Left hindlimb (tissue), 1 donor: ENCODE data around the gene SURF4.
"Not testable (repeated sequence)": the region's sequence is repeated elsewhere in the genome, so short reads cannot be mapped to it uniquely, and the experiment has no call there.

Experiments
- DNase-seq: peaks from one replicate; pipeline ENCODE4 v3.0.0-alpha.2; 2018

The SURF4 gene

GRCh38 chr9:133349965-133350616 lies 25.8 kb downstream of the SURF4 start:
- no peak for DNase-seq

DNA sequence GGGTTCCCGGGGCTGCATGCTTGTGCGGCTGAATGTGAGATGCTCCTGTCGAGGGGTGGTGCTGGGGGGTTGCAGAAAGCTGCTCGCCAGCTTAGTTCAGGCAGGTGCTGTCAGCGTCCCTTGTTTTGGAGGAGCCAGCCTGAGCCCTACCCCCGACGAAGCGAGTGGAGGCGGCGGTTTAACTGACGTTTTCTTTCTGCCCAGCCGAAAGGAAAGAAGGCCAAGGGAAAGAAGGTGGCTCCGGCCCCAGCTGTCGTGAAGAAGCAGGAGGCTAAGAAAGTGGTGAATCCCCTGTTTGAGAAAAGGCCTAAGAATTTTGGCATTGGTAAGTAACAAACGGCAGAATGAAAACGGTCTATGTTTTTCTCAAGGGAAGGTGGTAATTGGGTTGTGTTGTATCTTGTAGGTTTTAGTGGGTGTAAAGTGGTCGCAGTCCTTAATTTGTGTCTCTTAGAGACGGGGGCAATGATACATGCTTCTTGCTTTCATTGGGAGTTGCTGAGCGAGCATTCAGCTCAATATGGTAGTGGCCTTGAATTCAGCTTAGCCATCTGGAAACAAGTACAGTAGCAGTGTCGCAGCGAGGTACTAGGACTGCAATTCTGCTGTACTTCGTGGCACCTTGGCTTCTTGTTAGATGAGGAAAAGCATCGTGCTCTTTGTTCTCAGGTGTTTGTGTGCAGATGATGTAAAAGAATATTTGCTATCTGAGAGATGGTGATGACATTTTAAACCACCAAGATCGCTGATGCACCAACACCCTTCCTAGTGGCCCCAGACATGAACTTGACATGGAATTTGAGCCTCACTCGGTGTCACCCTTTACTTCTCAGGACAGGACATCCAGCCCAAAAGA lies 26.9 kb downstream of the SURF4 start:
- DNase-seq: no peak

- DNase-seq: peak; percentile 95
Measured at GRCh38 chr9:133347985-133348717, 27.7 kb downstream of the SURF4 start, which contains the start of the genes MED22 and RPL7A. MED22 (minus strand) TSS chr9:133348131; CDS start chr9:133346662, 1,469 bp downstream. RPL7A (plus strand) TSS chr9:133348218; CDS start chr9:133348244, 26 bp downstream.

DNA sequence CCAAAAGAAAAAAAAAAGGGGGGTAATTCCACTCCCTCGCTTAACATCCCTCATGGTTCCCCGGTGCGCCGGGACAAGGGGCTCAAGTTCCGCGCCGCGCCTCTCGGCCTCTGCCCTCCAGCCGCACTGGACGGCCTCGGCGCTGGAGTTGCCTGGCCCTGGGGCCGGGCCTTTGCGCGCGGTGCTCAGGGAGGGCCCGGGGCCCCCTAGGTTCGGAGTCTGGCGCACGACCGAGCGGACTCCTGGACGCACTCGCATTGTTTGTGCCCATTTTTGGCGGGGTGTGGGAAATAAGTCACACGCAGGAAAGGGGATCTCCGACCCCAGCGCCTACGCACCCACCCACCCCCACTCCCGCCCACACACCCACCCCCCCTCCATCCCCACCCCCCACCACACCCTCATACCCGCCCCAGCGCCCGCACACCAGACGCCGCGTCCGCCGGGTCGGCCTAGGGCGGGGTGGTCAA lies 28.3 kb downstream of the SURF4 start:
- no peak for DNase-seq

DNA sequence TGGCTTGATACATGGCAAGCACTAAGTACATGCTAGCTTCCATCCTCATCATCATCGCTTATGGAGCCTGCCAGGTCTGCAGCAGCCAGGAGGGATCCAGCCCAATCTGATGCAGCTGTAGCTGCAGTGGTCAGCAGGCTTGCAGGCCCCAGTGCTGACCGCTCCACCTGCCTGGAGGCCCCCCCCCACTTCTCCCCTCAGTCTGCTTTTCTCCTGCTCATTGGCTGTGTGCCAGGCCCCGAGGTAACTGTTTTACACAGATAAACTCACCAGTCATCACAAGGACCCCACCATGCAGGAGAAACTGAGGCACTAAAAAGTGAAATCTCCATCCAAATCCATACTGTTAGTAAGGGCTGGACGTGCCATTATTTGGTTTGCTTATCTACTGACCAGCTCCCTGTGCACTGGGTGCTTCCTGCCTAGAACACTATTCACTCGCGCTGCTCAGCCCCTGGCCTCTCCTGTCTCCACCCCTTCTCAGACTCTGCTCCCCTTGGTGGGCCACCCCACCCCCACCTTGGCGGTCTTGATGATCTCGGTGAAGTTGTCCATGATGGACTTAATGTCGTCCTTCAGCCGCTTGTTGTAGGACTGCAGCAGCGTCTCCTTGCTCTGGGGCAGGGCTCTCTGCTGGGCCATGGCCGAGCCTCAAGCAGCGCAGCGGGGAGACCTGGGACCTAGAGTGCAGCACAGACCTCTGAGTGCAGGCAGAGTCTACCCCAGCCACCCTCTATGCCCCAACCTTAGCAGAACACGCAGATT lies 29.7 kb downstream of the SURF4 start:
- DNase-seq: no peak

DNA sequence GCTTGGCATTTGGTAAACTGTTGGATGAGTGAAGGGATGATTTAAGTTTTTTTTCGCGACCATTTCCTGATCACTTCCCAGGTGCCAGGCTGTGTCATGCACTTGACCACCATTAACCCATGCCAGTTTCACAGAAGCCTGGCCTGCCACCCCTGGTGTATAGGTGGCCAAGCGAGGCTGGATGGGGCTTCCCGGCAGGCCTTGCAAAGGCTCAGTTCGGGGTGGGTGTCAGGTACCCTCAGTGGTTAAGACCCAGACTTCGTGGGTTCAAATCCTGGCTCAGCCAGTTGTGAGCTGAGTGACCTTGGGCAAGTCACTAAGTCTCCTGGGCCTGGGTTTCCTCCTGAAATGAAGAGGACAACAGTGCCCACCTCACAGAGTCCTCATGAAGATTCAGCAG lies 30.3 kb downstream of the SURF4 start:
- DNase-seq: no peak

DNA sequence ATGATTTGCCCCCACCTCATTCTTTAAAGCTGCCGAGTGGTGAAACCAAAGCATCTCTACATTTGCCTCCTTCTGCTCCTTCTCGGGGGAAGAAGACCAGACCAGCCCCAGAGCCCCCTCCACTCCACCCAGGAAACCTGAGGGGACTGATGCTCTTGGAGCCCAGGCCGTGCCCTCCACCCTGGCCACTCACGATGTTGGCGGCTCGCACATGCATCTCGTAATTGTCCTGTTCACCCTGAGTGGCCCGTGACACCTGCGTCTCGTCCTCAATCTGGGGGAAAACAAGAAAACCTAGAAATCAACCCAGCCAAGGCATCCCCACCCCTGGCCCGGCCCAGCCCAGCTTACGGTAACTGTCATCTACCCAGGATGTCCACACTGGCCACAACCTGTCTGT lies 30.9 kb downstream of the SURF4 start:
- no peak for DNase-seq

GRCh38 chr9:133344071-133344470 lies 31.8 kb downstream of the SURF4 start:
- DNase-seq: no peak

- DNase-seq: no peak
Measured at GRCh38 chr9:133342570-133342969, 33.3 kb downstream of the SURF4 start.

DNA sequence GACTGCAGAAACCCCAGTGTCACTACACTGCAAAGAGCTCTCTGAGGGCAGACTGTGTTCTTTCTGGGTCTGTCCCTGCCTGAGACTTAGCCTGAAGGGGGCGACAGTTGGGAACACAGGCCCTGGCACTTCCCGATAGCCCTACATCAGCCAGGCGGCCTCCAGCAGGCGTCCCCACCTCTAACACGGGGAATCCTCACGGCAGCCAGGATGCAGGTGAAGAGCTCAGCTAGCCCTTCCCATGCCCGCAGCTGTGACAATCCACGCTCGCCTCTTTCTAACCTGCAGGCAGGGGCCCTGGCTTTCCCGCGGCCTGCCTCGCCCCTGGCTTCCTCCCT lies 33.8 kb downstream of the SURF4 start:
- DNase-seq: no peak

DNA sequence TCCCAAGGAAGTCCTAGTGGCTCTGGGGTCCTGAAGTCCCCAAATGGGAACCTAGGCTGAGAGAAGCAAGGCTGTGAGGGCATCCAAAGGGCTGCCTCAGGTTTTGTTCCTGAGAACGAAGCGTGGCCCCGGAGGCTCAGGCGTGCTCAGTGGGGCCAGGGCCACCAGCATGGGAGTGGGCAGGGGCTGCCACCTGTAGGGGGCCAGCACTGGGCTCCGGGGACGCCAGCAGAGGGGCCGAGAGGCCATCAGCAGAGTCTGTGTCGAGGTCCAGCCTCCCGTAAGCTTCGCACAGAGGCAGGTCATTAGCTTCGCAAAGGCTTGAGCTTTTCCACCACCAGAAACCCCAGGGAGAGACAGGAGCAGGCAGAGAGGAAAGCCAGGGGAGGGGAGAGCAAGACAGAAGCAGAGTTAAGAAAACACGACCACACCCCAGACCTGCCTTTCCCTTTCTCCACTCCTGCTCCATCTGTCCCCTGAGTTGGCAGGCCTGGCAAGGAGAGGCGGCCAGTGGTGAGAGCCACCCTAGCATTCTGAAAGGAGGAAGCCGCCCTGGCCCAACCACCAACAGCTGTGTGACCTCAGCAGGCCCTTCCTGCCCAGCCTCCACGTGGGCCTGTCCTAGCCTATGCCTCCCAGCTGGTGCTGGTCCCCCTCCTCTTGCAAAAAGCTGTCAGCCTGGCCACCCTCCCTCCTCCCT lies 34.3 kb downstream of the SURF4 start:
- DNase-seq: no peak

DNA sequence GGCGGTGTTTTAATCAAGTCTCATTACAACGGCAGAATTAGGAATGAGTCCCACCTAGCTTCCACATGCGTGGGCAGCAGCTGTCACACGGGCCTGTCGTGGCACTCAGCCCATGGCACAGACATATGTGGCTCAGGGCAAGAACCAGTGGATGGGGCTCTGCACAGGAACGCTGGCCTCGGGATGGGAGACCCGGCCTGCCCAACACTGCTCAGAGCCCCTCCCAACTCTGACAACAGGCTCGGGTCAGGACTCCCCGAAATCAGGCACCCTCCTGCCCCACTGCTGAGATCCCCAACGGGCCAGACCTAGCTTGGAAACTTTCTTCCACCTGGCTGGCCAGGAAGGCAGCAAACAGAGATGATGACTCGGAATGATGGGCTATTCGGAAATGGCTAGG lies 34.9 kb downstream of the SURF4 start:
- no peak for DNase-seq

DNA sequence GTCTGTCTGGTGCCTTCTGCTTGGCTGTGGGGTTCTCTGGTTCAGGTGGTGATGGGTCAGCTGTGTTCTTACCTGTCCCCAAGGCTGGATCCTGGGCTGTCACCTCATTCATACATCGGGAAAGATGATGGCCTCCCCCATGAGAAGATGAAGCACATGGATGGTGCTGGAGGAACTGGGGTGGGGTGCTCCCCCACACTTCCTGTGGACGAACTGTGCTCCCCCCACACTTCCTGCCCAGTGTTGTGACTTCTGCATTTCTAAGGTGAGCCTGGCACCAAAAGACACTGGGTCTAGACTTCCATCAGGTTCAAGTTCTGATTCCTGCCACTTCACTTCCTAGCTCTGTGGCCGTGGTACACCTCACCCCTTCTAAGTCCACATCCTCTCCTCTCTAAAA lies 35.6 kb downstream of the SURF4 start:
- DNase-seq: no peak

GRCh38 chr9:133339641-133340040 lies 36.2 kb downstream of the SURF4 start:
- DNase-seq: peak; percentile 12

- peak; percentile 91 for DNase-seq
Measured at GRCh38 chr9:133335924-133336811, 39.7 kb downstream of the SURF4 start, which contains the start of gene SURF6. SURF6 (minus strand) TSS chr9:133336188; CDS start chr9:133336132, 56 bp downstream.

DNA sequence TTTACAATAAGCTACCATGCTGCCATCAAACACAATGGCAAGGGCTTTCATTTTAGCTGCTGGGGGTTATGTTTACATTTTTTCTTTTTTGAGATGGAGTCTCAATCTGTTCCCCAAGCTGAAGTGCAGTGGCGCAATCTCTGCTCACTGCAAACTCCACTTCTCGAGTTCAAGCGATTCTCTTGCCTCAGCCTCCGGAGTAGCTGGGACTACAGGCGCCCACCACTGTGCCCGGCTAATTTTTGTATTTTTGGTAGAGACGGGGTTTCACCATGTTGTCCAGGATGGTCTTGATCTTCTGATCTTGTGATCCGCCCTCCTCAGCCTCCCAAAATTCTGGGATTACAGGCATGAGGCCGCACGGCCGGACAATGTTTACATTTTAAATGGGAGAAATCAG lies 41.0 kb downstream of the SURF4 start:
- DNase-seq: not testable (repeated sequence)

GRCh38 chr9:133334161-133334560 lies 41.7 kb downstream of the SURF4 start:
- DNase-seq: no peak

- DNase-seq: no peak
Measured at GRCh38 chr9:133333566-133333965, 42.3 kb downstream of the SURF4 start.

DNA sequence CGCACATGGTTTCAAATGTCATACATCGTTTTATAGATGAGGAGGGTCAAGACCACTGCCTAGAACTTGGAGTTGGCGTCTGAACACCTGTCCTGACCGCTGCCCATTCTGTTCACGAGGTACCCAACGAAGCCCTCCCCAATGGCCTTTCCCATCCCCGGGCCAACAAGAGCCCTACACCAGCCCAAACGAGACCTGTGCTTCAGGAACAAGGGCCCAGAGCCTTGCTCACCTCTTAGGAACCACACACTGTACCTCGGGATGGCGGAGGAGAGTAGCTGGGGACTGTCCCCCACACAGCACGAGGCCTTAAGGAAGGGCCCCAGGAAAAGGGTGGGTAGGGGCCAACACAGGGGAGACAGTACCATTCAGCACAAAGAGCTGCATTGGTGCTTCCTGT lies 42.8 kb downstream of the SURF4 start:
- DNase-seq: no peak

GRCh38 chr9:133332381-133332730 lies 43.5 kb downstream of the SURF4 start:
- no peak for DNase-seq
